HepG2 (cell line): ENCODE results near the gene HIPK2. TPM values are rescaled to one million over a fixed set of nuclear protein-coding genes. Genes with fewer than 3 reads are reported as not detected.
A peak's percentile ranks its signal among the peaks of the same experiment; 100 is the strongest.

Experiments used
- AFF4 ChIP-seq: sonication (generic); formaldehyde crosslinking; IDR thresholded peaks from 2 replicates; pipeline ENCODE4 v1.4.0; 2020; ENCODE audit warnings: missing genetic modification reagents
- ARNT2 ChIP-seq: sonication (generic); formaldehyde crosslinking; IDR thresholded peaks from 2 replicates; pipeline ENCODE4 v1.8.0; 2022; ENCODE audit warnings: mild to moderate bottlenecking, low read depth, missing genetic modification reagents, moderate library complexity
- HINFP ChIP-seq: sonication (generic); formaldehyde crosslinking; IDR thresholded peaks from 2 replicates; pipeline ENCODE4 v1.4.0; 2020; ENCODE audit warnings: low read depth, mild to moderate bottlenecking, missing genetic modification reagents
- HNF4A ChIP-seq: sonication (generic); formaldehyde crosslinking; IDR thresholded peaks from 2 replicates; pipeline ENCODE4 v1.4.0; 2020; ENCODE audit warnings: missing genetic modification reagents
- POLR2AphosphoS2 ChIP-seq: IDR thresholded peaks from 2 replicates; pipeline ENCODE4 v1.6.1; 2011; ENCODE audit warnings: low read depth, low read length, improper control_type of control experiment
- RORA ChIP-seq: sonication (generic); formaldehyde crosslinking; IDR thresholded peaks from 2 replicates; pipeline ENCODE4 v1.5.0; 2020; ENCODE audit warnings: mild to moderate bottlenecking, missing genetic modification reagents, moderate library complexity
- TARDBP ChIP-seq: sonication (generic); formaldehyde crosslinking; IDR thresholded peaks from 2 replicates; pipeline ENCODE4 v1.8.0; 2022; ENCODE audit warnings: mild to moderate bottlenecking, missing genetic modification reagents
- ZKSCAN1 ChIP-seq: fragments of 150-350 bp; IDR thresholded peaks from 2 replicates; pipeline ENCODE4 v1.6.1; 2014; ENCODE audit warnings: low read length
- ZMYM4 ChIP-seq: sonication (generic); formaldehyde crosslinking; IDR thresholded peaks from 2 replicates; pipeline ENCODE4 v1.8.1; 2023; ENCODE audit warnings: mild to moderate bottlenecking, missing genetic modification reagents
- ZNF318 ChIP-seq: sonication (generic); formaldehyde crosslinking; IDR thresholded peaks from 2 replicates; pipeline ENCODE4 v1.4.0; 2020; ENCODE audit warnings: mild to moderate bottlenecking, missing genetic modification reagents
- ZNF350 ChIP-seq: sonication (generic); formaldehyde crosslinking; IDR thresholded peaks from 2 replicates; pipeline ENCODE4 v1.4.0; 2020; ENCODE audit warnings: mild to moderate bottlenecking, low read depth, missing genetic modification reagents, borderline replicate concordance
- ZNF672 ChIP-seq: sonication (generic); formaldehyde crosslinking; IDR thresholded peaks from 2 replicates; pipeline ENCODE4 v1.8.1; 2022; ENCODE audit warnings: missing genetic modification reagents
- ZNF704 ChIP-seq: sonication (generic); formaldehyde crosslinking; IDR thresholded peaks from 2 replicates; pipeline ENCODE4 v1.8.1; 2023; ENCODE audit warnings: mild to moderate bottlenecking, inconsistent platforms, moderate library complexity, missing genetic modification reagents, borderline replicate concordance
- ZSCAN21 ChIP-seq: sonication (generic); formaldehyde crosslinking; IDR thresholded peaks from 2 replicates; pipeline ENCODE4 v1.8.0; 2022; ENCODE audit warnings: mild to moderate bottlenecking, missing genetic modification reagents, moderate library complexity, borderline replicate concordance
- polyA plus RNA-seq, 8 experiments: library from polyadenylated mRNA; depleted of rRNA in 3 of 8; stranded (reverse) in 7 of 8; unstranded in 1 of 8; fragments of >200 nt; fragmentation: Illumina TruSeq in 4 of 8; extraction: Trizol in 4 of 8; gene quantifications; 2 replicates each; pipeline versions ENCODE4 v1.2.1 to v1.2.3, GENCODE V29; 2011 to 2016; ENCODE audit warnings: low read depth in 4 of 8, missing spikeins in 1 of 8, mixed read lengths in 1 of 8; ENCODE audit not compliant: insufficient read depth in 1 of 8
- total RNA-seq, 5 experiments: library from RNA; depleted of rRNA; stranded (reverse); fragments of >200 nt; fragmentation: Illumina TruSeq; extraction: Trizol; gene quantifications; 2 replicates each; pipeline ENCODE4 v1.2.3, GENCODE V29; 2016; ENCODE audit warnings: low read depth in 1 of 5

Gene HIPK2
- total and polyA plus RNA-seq, 2 of the 13 experiments (the other 11 are each of a cell fraction or from before 2014, with no cell fraction given) = 14.4 to 20.2 TPM

- TF ChIP-seq ZNF318 (CRISPR knock-in tag) (no peak), RORA (CRISPR knock-in tag) (no peak), ZNF350 (CRISPR knock-in tag) (no peak), ZSCAN21 (no peak), ZNF704 (no peak), AFF4 (no peak), ZNF672 (CRISPR knock-in tag) (no peak), HNF4A (0 out of 2 replicates have a peak, but pooled peaks have one; percentile 33), HINFP (CRISPR knock-in tag) (no peak), POLR2AphosphoS2 (no peak), TARDBP (CRISPR knock-in tag) (0 out of 2 replicates have a peak, but pooled peaks have one; percentile 21), ARNT2 (CRISPR knock-in tag) (no peak), ZKSCAN1 (no peak), ZMYM4 (CRISPR knock-in tag) (0 out of 2 replicates have a peak, but pooled peaks have one; percentile 41)
These were observed 32.1 kb downstream of the HIPK2 start (continued) for GRCh38 chr7:139745678-139746143.
